NCI-H2171 treated with DMSO at 0.1 percent for 48 hours (cell line): ENCODE measurements around the gene SDE2.
"Not testable (repeated sequence)": the region's sequence is repeated elsewhere in the genome, so short reads cannot be mapped to it uniquely, and the experiment has no call there.

Experiments
- DNase-seq: peaks from one replicate; lab custom pipeline; 2025; lab: John Stamatoyannopoulos, UW

The SDE2 gene

DNA sequence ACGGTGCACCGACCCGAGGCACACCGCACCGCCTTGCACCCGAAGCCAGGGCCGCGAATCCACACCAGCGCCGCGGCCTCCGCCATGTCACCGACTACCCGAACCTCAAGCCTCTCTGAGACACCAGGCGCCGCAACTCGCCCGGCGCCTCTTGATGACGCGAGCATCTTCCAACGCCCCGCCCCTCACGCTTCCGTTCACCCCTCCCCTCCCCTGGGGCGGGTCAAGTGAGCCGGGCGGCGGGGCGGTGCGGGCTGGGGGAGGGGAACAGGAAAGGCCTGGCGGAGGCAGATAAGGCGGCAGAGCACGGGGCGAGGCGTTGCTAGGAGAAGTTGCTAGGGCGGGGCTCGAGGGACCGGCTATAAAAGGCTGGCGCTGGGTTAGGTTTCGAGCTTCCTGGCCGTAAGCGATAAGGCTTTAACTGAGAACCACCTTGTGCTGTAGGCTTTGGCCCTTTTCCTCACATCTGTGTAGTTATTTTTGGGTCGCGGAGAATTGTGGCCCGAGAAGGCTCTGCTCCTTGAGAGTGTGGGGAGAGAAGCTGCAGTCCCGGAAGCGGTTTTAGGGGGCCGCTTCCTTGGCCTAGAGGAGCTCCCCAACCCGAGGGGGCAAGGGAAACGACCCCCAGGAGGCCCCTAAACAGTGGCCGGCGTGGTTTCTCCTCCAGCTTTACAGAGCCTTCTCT lies at the start of gene SDE2:
SDE2 (minus strand) TSS at position 117 of the 685 bp plus-strand sequence; CDS start at position 86, 31 bp downstream.
- DNase-seq: peak; percentile 98

DNA sequence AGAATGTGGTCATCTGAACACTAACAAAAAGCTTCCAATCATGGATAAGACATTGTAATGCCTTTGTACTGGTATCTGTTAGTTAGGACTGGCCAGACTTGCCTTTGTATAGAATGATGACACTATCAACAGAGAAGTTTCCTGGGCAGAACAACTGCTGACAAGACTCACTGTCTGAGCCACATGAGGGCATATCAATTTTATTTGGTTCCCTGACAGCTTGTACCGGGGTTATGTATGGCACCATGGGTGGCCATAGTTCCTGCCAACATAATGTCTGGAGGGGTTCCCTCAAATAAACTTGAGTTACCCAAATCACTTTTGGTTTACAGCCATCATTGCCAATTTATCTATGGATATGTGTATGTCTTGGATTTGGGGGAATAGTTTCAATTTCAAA lies 49.7 kb upstream of the SDE2 start:
- no peak for DNase-seq

DNA sequence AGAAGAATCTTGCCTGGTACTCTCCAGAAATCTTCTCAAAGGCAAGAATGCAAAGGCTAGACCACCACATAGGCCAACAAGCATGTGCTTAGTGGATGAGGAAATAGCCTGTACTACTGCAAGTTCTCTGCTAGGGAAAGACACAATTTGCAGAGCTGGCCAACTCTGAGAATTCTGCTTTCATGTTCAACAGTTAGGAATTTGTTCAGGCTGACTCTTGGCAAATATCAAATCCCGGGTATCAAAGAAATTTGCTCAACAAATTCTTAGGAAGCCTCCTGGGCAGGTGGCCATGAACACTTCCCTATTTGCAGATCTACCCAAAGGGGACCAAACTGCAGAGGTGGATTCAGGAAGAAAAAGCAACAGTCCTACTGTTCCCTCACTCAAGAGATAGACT lies 48.4 kb upstream of the SDE2 start:
- no peak for DNase-seq

DNA sequence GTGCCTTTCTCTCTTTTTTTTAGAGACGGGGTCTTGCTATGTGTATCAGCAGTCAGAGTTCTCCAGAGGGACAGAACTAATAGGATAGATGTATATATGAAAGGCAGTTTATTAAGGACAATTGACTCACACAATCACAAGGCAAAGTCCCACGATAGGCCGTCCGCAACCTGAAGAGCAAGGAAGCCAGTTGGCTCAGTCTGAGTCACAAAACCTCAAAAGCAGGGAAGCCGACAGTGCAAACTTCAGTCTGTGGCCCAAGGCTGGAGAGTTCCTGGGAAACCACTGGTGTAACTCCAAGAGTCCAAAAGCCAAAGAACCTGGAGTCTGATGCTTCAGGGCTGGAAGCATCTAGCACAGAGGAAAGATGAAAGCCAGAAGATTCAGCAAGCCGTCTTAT lies 47.1 kb upstream of the SDE2 start:
- no peak for DNase-seq

DNA sequence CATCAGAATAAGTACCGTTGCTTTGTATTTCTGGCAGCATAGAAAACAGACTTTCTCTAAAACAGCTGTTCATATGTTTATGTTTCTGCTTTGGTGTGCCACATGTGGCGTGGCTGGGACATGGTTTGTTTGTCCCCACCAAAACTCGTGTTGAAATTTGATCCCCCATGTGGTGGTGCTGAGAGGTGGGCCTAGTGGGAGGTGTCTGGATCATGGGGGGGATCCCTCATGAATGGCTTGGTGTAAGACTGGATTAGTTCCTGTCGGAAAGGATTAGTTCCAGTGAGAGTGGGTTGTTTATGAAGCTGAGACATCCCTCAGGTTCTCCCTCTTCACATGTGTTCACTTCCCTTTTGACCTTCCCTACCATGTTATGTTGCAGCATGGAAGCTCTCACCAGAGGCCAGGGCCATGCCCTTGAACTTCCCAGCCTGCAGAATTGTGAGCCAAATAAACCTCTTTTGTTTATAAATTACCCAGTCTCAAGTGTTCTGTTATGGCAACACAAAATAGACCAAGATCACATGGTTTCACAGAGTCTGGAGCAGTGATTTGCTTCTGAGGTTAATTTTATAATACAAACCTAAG lies 45.5 kb upstream of the SDE2 start:
- peak; percentile 10 for DNase-seq

DNA sequence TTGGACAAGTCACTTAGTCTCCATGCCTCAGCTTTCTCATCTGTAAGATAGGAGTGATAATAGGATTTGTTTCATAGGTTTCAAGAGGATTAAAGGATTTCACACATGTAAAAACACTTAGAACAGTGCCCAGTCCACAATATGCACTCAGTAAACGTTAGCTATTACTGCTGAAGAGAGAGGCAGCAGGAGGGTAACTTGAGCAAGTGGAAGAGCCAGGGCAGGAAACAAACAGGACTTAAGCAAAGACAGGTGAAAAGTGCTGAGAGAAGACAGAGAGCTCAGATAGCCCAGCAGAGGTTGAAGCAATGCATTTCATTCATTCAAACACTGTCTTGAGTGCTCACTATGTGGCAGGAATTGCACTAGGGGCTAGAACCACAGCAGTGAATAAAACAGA lies 42.3 kb upstream of the SDE2 start:
- DNase-seq: no peak

DNA sequence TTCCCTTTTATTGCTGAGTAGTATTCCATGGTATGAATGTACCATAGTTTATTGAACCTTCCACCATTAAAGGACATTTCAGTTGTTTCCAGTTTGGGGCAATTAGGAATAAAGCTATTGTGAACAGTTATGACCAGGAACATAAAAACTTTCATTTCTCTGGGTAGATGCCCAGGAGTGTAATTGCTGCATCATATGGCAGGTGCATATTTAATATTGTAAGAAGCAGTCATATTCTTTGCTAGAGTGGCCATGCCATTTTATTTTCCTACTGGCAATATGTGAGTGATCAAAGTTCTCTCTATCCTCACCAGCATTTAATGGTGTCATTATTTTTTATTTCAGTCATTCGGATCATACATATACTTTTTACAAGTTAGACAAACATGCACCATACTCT lies 39.5 kb upstream of the SDE2 start:
- no peak for DNase-seq

DNA sequence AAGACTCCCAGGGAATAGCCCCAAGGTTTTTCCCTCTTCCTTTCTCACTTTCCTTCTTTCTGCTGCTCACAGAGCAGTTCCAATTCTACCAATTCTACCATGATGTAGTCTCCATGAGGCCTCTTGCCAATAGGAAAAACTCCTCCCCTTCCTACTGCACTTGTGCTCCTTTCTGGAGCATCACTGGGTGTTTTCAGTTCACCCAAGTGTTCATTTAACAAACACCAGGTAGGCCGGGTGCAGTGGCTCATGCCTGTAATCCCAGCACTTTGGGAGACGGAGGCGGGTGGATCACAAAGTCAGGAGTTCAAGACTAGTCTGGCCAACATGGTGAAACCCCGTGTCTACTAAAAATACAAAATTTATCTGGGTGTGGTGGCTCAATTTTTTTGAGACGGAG lies 36.8 kb upstream of the SDE2 start:
- DNase-seq: no peak

DNA sequence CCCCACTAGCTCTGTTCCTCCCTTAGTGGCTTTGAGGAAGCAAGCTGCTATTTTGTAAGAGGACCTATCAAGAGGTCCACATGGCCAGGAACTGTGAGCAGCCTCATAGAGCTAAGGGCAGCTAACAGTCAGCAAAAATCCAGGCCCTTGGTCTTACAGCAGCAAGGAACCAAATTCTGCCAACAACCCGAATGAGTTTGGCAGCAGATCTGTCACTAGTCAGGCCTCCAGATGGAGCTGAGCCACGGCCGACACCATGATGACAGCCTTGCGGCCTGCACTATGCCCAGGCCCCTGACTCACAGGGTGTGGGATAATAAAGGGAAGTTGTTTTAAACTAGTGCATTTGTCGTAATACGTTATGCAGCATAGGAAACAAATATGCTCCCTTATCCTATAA lies 35.3 kb upstream of the SDE2 start:
- DNase-seq: no peak

DNA sequence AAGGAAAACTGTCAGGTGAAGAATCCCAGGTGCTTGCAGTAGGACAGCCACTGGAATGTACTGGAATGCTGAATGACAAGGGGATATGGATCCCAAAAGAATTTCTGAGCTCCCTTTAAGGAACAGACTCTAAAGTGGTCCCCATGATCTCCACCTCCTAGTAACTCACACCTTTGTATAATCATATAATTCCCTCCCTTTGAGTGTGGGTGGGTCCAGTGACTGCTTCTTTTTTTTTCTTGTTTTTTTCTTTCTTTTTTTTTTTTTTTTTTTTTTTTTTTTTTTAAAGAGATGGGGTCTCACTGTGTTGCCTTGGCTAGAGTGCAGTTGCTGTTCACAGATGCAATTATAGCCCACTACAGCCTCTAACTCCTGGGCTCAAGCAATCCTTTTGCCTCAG lies 34.8 kb upstream of the SDE2 start:
- no peak for DNase-seq

DNA sequence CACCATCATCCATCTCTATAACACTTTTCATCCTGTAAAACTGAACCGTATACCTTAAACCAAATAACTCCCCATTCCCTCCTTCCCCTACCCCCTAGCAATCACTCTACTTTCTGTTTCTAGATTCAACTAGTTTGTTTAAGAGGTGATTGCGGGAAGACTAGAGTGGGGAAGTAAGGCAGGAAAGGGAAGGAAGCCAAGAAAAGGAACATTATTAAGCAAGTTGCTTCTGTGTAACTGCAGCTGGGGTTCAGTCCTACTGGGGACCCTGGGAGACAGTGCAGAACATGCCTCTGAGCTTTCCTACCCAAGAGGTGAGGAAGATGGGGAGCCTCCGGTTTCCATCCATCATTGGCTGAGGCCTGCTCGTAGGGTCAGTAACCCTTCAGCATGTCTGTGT lies 34.4 kb upstream of the SDE2 start:
- DNase-seq: no peak

DNA sequence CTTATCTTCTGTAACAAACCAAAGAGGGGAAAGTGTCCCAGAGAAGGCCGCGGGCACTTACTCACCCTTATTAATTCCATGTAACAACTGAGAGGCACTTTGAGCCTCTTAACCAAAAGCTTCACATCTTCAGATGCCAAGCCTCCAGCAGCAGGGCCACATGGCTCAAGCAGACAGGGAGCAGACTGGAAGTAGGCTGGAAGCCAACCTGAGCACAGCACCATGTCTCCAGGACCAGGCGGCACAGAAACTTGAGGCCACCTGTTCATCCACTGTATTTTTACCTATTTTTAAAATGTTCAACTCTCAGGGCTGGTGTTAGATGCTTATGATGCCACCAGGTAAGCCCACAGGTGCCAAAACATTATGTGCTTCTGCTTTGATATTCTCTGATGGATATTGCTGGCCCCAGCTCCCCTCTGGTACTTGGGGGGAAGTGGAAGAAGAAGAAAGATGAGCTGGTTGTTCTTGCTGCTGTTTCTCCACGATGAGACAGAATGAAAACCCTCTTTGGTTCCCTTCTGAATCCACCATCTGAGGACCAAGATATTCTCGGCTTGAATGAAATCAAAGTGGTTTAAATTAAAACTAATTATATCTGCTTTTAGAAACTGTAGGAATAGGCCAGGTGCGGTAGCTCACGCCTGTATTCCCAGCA lies 30.6 kb upstream of the SDE2 start:
- no peak for DNase-seq

DNA sequence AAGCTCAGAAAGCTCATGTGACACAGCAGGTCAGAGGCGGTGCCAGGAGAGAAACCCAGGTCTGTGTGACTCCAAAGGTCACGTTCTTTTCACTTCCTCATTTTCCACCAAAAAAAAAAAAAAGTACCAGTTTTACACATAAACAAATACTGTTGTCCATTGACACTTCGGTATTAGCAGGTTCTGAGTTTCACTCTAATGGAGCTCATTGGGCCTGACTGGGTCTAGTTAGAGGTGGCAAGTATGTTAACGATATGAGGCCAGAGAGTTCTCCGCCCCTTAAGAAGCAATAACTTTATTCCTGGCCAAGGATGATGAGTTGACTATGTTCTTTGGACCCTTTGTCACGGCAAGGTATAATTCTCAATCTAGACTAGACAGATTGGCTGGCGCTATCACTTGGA lies 30.0 kb upstream of the SDE2 start:
- DNase-seq: no peak

DNA sequence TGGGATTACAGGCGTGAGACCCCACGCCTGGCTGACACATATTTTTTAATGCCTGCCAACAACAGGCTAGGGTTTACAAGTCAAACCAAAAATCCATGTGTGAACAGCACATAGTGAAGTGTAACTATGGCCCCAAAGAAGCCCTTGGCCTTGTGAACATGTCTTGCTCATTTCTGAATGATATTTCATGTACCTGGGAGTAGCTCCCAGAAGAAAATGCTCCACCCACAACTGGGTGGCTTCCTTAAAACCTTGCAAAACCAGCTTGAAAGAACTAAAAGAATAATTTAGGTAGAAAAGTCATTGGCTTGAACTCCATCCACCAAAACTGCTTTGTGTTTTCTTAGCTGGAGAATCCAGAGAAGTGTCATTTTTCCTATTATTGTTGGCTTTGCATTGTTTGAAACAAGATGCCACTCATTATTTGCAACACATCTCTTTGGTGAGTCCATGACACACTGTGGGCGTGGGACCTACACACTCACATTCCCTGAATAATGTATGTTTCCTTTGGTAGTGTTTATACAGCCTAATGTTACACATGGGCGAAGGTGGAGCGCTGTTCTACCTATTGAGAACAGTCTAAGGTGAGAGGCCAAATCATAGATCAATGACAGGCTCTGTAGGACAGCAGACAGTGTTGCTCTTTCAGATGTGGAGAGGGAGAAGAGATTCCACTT lies 28.5 kb upstream of the SDE2 start:
- DNase-seq: no peak

DNA sequence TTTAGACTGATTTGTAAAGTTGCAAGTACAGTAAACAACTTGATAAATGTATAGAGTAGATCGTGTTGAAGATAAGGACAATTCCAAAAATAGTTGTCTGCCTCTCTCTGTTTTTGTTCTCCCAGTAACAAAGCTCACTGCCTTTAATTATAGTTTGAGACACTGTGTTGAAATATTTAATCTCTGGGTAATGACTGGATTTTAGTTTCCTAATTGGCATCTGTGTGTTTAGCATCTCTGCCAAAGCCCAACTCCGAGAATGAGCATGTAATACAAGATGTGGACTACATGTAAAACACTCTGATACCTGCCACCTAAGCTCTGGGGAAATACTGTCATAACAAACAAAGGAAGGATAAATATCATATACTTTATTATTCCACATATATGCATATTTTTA lies 27.7 kb upstream of the SDE2 start:
- DNase-seq: no peak

DNA sequence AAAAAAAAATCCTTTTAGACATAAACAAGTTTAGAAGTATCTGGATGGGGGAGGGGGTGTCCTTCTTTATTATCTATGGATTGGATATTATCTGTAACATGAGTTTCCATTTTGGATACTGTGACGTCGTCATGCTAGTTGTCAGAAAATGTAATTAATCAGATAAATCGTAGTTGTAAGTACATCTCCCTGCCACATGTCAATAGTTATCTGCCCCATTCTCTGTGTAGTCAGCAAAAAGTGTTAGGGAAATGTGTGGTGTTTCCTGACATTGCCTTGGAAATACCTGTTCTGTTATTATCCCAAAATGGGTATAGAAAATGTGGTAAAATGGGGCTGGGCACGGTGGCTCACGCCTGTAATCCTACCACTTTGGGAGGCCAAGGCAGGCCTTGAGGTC lies 24.6 kb upstream of the SDE2 start:
- no peak for DNase-seq

DNA sequence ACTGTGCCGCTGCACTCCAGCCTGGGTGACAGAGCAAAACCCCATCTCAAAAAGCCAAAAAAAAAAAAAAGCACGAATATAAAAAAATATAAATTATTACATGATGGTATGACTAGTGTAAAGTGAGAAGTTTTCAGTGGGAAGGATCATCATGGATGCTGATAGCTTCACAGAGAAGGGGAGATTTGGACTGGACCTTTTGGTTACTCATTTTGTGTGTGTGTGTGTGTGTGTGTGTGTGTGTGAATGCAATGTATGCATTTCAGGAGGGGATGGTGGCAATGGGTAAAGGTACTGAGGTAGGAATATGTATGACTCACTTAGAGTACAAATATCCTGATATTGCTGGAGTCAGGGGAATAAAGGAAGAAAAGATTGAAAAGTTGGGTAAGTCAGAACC lies 22.7 kb upstream of the SDE2 start:
- DNase-seq: no peak

DNA sequence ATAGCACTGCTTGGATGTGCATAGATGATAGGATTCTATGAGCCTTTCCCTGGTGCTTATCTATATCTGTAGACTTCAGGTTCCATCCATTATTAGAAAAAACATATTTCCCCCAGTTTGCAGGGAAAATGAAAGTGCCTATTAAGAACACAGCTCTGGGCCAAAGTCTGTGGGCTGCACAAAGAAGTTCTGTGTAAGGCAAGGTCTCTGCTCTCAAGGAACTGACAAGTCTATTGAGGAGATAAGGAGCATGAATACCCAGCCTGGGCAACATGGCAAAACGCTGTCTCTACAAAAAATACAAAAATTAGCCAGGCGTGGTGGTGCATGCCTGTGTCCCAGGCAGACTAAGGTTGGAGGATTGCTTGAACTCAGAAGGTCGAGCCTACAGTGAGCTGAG lies 22.3 kb upstream of the SDE2 start:
- DNase-seq: no peak

DNA sequence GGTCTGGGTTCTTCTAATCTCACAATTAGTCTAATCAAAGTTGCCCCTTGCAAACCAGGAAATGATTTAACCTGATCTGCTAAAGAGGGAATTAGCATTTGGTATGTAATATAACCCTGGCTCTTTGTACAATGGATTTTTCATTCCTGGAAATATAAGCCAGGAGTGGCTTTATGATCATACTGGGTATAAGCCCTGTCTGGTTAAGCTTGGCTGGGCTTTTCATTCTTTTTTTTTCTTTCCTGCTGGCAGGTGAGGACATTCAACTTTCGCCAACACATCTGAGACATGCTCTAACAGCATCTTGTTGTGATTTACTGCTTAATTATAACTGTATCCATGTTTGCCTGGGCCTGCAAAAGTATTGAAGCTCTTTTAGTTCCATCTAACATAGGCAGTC lies 20.4 kb upstream of the SDE2 start:
- DNase-seq: peak; percentile 48

DNA sequence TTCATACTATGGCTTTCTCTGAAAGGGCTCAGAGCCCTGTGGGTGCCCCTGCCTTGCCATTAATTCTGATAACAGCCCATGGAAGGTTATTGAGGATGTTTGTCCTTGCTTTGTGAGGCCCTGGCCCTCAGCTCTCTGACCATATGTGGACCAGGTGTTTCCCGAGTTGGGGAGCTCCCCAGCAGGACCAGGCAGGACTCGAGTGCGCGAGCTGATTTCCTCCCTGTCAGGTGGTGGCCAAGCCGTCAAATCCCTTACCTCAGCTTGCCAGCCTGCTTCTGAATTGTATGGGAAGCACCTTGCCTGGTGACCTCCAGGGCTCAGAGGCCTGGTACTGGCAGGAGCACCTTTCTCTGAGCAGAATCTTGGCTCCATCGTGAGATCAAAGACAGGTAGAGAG lies 17.9 kb upstream of the SDE2 start:
- DNase-seq: no peak

DNA sequence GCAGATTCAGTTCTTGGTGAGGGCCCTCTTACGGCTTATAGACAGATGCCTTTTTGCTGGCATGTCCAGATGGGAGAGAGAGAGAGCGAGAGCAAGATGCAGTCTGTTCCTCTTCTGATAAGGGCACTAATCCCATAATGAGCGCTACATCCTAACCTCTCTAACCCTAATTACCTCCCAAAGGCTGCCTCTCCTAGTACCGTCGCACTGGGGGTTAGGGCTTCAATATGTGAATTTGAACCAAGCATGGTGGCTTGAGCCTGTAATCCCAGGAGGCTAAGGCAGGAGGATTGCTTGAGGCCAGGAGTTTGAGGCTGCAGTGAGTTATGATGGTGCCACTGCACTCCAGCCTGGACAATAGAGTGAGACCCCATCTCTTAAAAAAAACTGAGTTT lies 10.5 kb upstream of the SDE2 start:
- DNase-seq: peak; percentile 25

DNA sequence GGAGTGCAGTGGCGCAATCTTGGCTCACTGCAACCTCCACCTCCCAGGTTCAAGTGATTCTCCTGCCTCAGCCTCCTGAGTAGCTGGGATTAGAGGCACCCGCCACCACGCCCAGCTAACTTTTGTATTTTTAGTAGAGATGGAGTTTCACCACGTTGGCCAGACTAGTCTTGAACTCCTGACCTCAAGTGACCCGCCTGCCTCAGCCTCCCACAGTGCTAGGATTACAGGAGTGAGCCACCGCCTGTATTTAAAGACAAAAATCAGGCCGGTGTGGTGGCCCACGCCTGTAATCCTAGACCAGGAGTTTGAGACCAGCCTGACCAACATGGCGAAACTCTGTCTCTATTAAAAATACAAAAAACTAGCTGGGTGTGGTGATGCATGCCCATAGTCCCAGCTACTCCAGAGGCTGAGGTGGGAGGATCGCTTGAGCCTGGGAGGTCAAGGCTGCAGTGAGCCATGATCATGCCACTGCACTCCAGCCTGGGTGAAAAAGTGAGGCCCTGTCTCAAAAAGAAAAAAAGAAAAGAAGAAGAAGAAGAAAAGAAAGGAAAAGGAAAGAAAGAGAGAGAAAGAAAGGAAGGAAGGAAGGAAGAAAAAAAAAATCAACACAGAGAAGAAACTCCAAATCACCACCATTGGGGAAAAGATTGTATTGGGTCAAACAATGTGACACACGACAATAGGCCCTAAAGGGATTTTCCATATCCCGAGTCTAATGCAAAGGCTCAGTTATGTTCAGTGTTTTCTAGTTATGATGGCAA lies 8.2 kb upstream of the SDE2 start:
- DNase-seq: not testable (repeated sequence)
